GM12801 (cell line): ENCODE results near the gene ATP10B.

Experiments
- TF ChIP-seq, protein P1 (sequence below): IDR thresholded peaks from one replicate; pipeline ENCODE4 v1.5.1; 2011; ENCODE audit warnings: control low read depth; ENCODE audit not compliant: insufficient read length; ENCODE audit errors: extremely low read depth

The ATP10B gene

DNA sequence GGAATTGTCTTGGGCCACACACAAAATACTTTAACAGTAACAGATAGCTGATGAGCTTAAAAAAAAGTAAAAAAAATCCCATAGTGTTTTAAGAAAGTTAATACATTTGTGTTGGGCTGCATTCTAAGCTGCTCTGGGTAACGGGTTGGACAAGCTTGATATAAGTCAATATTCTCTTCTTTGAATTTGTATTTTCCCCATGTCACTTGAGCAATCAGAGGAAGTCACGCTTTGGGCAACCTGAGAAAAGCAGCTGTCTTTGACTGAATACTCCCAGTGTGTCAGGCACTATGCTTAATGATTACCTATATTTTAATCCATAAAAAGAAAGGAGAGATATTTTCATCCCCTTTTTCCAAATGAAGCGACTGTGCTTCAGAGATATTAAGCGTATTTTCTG lies 84.9 kb downstream of the ATP10B start:
- TF ChIP-seq, protein P1, sequence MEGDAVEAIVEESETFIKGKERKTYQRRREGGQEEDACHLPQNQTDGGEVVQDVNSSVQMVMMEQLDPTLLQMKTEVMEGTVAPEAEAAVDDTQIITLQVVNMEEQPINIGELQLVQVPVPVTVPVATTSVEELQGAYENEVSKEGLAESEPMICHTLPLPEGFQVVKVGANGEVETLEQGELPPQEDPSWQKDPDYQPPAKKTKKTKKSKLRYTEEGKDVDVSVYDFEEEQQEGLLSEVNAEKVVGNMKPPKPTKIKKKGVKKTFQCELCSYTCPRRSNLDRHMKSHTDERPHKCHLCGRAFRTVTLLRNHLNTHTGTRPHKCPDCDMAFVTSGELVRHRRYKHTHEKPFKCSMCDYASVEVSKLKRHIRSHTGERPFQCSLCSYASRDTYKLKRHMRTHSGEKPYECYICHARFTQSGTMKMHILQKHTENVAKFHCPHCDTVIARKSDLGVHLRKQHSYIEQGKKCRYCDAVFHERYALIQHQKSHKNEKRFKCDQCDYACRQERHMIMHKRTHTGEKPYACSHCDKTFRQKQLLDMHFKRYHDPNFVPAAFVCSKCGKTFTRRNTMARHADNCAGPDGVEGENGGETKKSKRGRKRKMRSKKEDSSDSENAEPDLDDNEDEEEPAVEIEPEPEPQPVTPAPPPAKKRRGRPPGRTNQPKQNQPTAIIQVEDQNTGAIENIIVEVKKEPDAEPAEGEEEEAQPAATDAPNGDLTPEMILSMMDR, result no peak

DNA sequence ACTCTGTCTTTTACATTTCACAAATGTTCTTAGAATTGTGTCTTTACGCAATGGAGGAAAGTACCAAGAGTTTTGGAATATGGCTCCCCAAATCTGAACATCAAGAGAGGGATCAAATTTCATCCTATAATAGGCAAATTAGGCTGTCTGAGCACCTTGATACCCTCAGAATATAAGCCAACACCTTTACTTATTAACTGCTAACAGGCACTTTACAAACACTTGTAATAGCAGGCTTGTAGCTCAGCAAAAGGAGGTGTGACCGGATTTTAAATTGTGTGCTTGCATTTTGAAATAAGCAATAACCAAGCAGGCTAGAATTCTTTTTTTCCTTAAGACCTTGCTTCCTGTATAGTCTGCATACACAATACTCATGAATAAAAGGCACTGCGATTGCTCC lies 92.0 kb downstream of the ATP10B start:
- TF ChIP-seq, protein P1, result no peak

DNA sequence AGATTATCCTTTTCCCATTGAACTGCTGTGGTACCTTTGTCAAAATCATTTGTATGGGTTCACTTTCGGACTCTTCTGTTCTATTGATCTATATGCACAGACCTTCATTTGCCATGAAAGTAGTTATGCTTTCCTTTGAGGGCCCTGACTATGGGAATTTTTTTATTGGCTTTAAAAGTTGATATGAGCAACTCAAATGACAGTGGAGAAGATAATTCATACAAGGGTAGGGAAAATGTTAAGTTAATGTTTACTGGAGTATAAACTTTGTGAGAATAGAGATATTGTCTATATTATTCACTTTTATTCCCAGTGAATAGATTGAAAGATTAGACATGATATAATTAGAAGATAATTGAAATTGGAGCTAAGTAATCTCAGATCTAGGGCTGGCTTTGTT lies 94.8 kb downstream of the ATP10B start:
- TF ChIP-seq, protein P1, result no peak

DNA sequence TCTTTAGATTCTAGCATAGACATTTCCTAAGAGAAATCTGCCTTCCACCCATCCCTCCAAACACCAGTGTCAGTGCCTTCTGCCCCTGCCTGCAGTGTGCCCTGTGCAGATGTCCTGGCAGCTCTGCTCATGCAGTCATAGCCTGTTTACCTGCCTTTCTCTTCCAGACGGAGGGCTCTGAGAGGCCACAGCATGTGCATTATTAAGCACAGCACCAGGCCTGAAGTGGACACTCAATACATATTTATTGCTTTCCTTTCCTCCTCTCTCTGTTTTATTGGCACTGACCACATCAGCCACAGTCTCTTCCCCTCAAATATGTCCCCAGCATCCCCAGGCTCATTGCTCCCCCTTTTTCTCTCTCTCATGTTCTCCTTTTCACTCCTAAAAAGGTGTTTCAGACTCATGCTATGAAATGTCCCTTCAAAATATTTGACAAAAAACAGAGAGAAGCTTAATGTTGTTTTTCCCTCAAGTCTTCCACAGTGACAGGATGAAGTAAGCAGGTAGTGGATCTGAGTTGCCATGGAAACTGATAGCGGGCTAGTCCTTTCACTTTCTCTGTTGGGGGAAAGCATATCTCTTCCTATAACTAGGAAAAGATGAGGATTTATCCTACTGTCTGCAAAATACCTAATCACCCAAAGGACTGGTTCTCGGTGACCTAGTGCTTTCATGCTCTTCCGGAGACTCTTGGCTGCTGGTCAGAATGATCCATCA lies 100.9 kb downstream of the ATP10B start:
- TF ChIP-seq, protein P1, result no peak

DNA sequence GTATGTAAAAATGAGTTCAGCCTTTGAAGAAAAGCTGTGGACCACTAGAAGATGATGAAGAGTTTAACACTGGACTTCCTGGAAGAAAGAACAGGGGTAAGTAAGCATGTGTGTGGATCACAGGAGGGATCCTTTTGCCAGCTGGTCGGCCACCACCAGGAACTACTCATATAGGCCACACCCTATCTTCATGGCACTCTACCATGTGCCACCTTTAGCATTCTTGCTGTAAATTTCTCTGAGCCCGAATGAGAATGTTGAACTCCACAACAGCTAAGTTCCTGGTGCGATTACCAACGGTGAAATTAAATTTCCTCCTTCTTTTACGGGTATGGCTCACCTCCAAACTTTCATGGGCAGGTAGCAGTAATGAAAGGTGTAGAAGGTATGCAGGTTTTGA lies 102.3 kb downstream of the ATP10B start:
- TF ChIP-seq, protein P1, result no peak

DNA sequence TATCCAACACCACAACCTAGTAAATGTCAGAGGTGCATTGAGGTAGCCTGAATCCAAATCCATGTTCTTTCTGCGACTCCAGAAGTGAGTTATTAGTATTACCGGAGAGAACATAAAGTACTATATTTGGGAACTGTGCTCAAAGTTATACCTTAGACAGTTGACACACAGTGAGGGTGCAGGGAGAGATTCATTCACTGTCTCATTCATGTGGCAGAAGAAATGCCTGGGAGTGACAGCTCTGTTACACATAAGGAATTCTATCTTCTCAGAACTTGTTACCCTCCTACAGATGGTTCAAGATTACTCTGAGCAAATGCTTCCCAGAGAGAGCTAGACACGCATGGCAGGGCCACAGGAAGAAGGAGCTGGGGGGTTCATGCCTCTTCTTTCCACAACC lies 103.0 kb downstream of the ATP10B start:
- TF ChIP-seq, protein P1, result no peak

DNA sequence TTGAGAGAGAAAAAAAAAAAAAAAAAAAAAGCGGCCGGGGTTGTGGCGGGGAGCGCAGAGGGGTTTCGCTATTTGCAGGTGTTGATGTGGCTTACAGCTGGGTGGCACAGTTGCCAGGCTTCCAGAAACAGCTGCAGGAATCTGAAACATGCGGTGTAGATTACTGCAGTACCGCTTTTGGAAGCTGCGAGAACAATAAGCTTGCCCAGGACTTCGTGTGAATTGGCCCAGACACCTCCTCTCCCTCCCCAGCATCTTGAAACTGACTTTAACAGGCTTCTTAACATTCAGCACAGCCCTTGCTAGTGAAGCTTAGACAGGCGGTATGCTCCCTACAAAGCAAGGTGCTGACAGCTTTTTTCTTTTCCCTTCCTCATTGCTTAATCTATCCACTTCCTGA lies 104.0 kb downstream of the ATP10B start:
- TF ChIP-seq, protein P1, result no peak

DNA sequence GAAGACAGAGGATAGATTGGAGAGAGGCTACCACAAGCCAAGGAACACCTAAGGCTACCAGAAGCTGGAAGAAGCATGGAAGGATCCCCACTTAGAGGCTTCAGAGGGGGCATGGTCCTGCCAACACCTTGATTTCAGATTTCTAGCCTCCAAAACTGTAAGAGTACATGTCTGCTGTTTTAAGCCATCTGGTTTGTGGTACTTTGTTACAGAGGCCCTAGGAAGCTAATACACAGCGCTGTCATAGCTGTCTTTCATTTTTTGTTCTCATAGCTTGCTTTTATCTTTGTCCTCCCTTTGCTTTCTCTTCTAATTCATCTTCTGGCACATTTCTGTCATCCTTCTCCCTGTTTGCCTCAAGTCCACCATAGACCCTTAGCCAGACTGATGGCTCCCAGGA lies 104.5 kb downstream of the ATP10B start:
- TF ChIP-seq, protein P1, result no peak
